GM10847 (cell line): ENCODE measurements around the gene OR2B6.

ENCODE experiments used
- POLR2A ChIP-seq: IDR thresholded peaks from 2 replicates; pipeline ENCODE4 v1.6.1; 2011; ENCODE audit not compliant: insufficient read length; ENCODE audit errors: extremely low read depth

The OR2B6 gene

GRCh38 chr6:27980111-27980510 lies 23.1 kb downstream of the OR2B6 start:
- no peak for TF ChIP-seq POLR2A

GRCh38 chr6:27986928-27987725 lies 30.1 kb downstream of the OR2B6 start:
- TF ChIP-seq POLR2A = no peak

- TF ChIP-seq POLR2A = no peak
Observed at GRCh38 chr6:27994616-27995015, 37.6 kb downstream of the OR2B6 start.

- TF ChIP-seq POLR2A = no peak
Observed at GRCh38 chr6:28000351-28001045, 43.5 kb downstream of the OR2B6 start.

- TF ChIP-seq POLR2A = no peak
Observed at GRCh38 chr6:28001351-28001750, 44.3 kb downstream of the OR2B6 start.

GRCh38 chr6:28001751-28002150 lies 44.7 kb downstream of the OR2B6 start:
- no peak for TF ChIP-seq POLR2A

- no peak for TF ChIP-seq POLR2A
Observed at GRCh38 chr6:28002161-28002560, 45.1 kb downstream of the OR2B6 start.

- no peak for TF ChIP-seq POLR2A
Observed at GRCh38 chr6:28003059-28003458, 46.0 kb downstream of the OR2B6 start.

GRCh38 chr6:28003661-28004060 lies 46.6 kb downstream of the OR2B6 start:
- no peak for TF ChIP-seq POLR2A

GRCh38 chr6:28004350-28005151 lies 47.5 kb downstream of the OR2B6 start:
- TF ChIP-seq POLR2A = no peak

GRCh38 chr6:28005152-28005890 lies 48.3 kb downstream of the OR2B6 start:
- TF ChIP-seq POLR2A = no peak

- TF ChIP-seq POLR2A = no peak
Observed at GRCh38 chr6:28005975-28006374, 48.9 kb downstream of the OR2B6 start.
